LNCAP (cell line): ENCODE results near the gene ETFA.

Experiments used
- CTCF ChIP-seq: fragments of 450-650 bp; IDR thresholded peaks from 2 replicates; pipeline ENCODE4 v1.5.1; 2017; ENCODE audit warnings: mild to moderate bottlenecking

The ETFA gene

GRCh38 chr15:76181705-76182107, 129.6 kb downstream of the ETFA start:
- no peak for TF ChIP-seq CTCF

GRCh38 chr15:76180321-76180720, 130.9 kb downstream of the ETFA start:
- no peak for TF ChIP-seq CTCF

GRCh38 chr15:76179023-76179422, 132.2 kb downstream of the ETFA start:
- no peak for TF ChIP-seq CTCF

- TF ChIP-seq CTCF, result no peak
These were observed 132.8 kb downstream of the ETFA start for GRCh38 chr15:76178296-76179000.

GRCh38 chr15:76177491-76178040, 133.7 kb downstream of the ETFA start:
- TF ChIP-seq CTCF, result no peak

- no peak for TF ChIP-seq CTCF
These were observed 134.7 kb downstream of the ETFA start for GRCh38 chr15:76176487-76177085.

GRCh38 chr15:76176059-76176458, 135.2 kb downstream of the ETFA start:
- no peak for TF ChIP-seq CTCF
